ENCODE measurements around the gene DAZL.

DNA sequence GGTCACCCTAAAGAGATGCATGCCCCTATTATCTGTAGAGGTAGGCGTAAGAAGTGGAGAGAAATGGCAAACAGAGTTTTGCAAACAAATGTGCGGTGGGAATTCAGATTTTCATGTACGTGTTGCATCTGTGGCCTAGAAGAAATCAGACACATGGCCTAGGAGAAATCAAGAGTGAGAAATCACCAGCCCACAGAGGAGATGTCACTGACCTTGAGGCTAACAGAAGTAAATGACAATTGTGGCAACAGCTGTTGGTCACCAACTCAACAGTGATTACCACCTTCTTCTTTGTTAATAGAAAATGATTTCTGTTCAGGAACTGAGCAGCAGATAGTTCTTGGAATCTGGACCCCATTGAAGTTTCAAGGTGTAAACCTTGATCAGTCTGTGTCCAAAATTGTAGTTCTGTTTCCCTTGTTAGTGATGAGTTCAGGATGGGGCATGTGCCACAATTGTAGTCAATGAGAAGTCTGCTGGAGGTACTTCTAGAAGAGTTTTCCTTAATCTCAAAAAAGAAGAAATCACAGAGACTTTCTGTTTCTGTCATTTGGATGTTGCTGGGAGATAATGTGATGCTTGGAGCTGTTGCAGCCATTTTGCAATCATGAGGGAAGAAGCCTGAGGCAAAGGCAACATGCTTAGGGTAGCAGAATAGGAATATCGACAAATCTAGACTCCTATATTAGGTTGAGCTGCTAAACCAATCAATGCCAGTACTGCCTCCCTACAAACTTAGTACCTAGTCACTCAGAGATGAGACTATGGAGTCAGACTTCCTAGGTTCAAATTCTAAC lies 57.5 kb downstream of the DAZL start:
- no peak for TF ChIP-seq CHD2 (IDR thresholded peaks at IDR 0.05; ENCODE audit: low read length, partially characterized antibody)
- TF ChIP-seq, protein P1, sequence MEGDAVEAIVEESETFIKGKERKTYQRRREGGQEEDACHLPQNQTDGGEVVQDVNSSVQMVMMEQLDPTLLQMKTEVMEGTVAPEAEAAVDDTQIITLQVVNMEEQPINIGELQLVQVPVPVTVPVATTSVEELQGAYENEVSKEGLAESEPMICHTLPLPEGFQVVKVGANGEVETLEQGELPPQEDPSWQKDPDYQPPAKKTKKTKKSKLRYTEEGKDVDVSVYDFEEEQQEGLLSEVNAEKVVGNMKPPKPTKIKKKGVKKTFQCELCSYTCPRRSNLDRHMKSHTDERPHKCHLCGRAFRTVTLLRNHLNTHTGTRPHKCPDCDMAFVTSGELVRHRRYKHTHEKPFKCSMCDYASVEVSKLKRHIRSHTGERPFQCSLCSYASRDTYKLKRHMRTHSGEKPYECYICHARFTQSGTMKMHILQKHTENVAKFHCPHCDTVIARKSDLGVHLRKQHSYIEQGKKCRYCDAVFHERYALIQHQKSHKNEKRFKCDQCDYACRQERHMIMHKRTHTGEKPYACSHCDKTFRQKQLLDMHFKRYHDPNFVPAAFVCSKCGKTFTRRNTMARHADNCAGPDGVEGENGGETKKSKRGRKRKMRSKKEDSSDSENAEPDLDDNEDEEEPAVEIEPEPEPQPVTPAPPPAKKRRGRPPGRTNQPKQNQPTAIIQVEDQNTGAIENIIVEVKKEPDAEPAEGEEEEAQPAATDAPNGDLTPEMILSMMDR (IDR thresholded peaks at IDR 0.05): no peak

Measured in SK-N-SH (cell line).